ENCODE data around the gene CHEK2. TPM values are rescaled to one million over a fixed set of nuclear protein-coding genes. Genes with fewer than 3 reads are reported as not detected.
"Not testable (repeated sequence)": the region's sequence is repeated elsewhere in the genome, so short reads cannot be mapped to it uniquely, and the experiment has no call there.

CHEK2 gene
- total RNA-seq, 1 donor from 2014 or later: 10.6 TPM

- peaks cover 16% of the 10 kb centered on the region for H3K4me1 ChIP-seq
- H3K4me3 ChIP-seq: no peak overlapping the region
- no peaks in the 10 kb centered on the region for H3K9me3 ChIP-seq
- H3K27me3 ChIP-seq: no peaks in the 10 kb centered on the region
- TF ChIP-seq CTCF (IDR thresholded peaks at IDR 0.05): no peak
- TF ChIP-seq POLR2AphosphoS5 (IDR thresholded peaks at IDR 0.05; ENCODE audit: insufficient read depth in 1 of 2, low read depth in 1 of 2): no peak
- no peak for TF ChIP-seq POLR2A (IDR thresholded peaks at IDR 0.05)
- no peak for DNase-seq (ENCODE audit: extremely low spot score in 2 of 2)
- H3K36me3 ChIP-seq: no peaks in the 10 kb centered on the region
- no peak overlapping the region for H3K27ac ChIP-seq
- intact Hi-C loops (cut with DNase I): no loop called here
Observed at GRCh38 chr22:28706845-28707244, 34.8 kb downstream of the CHEK2 start.

GRCh38 chr22:28703436-28703835 is 38.2 kb downstream of the CHEK2 start:
- Histone ChIP-seq H3K9me3 (no peaks in the 10 kb centered on the region), H3K4me3 (no peak overlapping the region), H3K36me3 (no peaks in the 10 kb centered on the region), H3K4me1 (no peaks in the 10 kb centered on the region), H3K27ac (no peak overlapping the region), H3K27me3 (no peaks in the 10 kb centered on the region)
- intact Hi-C loops (cut with DNase I): no loop called here
- no peak for TF ChIP-seq POLR2AphosphoS5 (IDR thresholded peaks at IDR 0.05; ENCODE audit: insufficient read depth in 1 of 2, low read depth in 1 of 2)
- TF ChIP-seq POLR2A (IDR thresholded peaks at IDR 0.05): no peak
- TF ChIP-seq CTCF (IDR thresholded peaks at IDR 0.05): no peak
- DNase-seq (ENCODE audit: extremely low spot score in 2 of 2): no peak

DNA sequence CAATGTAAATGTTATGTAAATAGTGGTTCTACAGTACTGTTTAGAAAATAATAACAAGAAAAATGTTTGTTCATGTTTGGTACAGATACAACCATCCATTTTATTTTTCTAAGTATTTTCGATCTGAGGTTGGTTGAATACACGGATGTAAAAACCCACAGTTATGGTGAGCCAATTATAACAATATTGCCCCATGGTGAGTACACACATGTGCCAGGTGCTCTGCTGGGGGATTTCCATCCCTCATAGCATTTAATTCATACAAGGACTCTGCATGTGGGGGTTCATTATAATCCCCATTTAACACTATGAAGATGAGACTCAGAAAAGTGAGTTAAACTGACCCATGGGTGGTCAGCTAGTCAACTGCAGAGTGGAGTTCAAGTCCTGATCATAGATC is 38.7 kb downstream of the CHEK2 start:
- H3K9me3 ChIP-seq: no peaks in the 10 kb centered on the region
- H3K27ac ChIP-seq: no peak overlapping the region
- no peaks in the 10 kb centered on the region for H3K27me3 ChIP-seq
- H3K4me3 ChIP-seq: no peak overlapping the region
- TF ChIP-seq POLR2A (IDR thresholded peaks at IDR 0.05) (no peak), CTCF (IDR thresholded peaks at IDR 0.05) (no peak), POLR2AphosphoS5 (IDR thresholded peaks at IDR 0.05; ENCODE audit: insufficient read depth in 1 of 2, low read depth in 1 of 2) (no peak)
- H3K4me1 ChIP-seq: no peaks in the 10 kb centered on the region
- intact Hi-C loops (cut with DNase I): no loop called here
- no peaks in the 10 kb centered on the region for H3K36me3 ChIP-seq
- no peak for DNase-seq (ENCODE audit: extremely low spot score in 2 of 2)

DNA sequence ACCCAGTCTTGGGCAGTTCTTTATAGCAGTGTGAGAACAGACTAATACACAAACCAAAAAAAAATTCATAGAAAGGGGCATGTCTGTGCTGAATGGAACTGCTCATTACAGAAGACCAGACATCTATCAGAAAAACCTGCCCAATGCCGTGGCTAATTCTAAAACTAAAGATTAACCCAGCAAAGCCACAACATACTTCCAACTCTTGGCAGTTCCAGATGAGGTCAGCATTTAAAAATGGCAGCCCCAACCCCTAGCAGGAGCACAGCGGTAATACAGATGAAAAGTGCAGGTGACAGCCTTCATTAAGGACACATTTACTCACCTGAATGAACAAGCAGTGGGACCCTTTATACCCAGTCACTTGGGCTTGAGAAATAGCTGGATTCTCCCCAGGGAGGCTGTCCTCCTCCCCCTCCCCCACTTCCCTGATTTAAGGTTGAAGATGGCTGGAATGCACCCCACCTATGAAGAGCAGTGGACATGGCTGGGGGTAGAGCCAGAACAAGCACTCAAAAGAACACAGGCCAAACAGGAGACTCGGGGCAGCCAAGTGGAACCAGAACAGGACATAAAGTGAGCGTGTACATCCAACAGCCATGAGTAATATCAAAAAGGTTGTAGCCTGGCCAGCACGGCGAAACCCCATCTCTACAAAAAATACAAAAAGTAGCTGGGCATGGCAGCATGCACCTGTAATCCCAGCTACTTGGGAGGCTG is 48.4 kb downstream of the CHEK2 start:
- intact Hi-C loops (cut with DNase I); DNase-seq (ENCODE audit: extremely low spot score in 2 of 2); H3K9me3 ChIP-seq; H3K27me3 ChIP-seq; H3K4me1 ChIP-seq; H3K27ac ChIP-seq; H3K36me3 ChIP-seq; H3K4me3 ChIP-seq: not testable (repeated sequence)

DNA sequence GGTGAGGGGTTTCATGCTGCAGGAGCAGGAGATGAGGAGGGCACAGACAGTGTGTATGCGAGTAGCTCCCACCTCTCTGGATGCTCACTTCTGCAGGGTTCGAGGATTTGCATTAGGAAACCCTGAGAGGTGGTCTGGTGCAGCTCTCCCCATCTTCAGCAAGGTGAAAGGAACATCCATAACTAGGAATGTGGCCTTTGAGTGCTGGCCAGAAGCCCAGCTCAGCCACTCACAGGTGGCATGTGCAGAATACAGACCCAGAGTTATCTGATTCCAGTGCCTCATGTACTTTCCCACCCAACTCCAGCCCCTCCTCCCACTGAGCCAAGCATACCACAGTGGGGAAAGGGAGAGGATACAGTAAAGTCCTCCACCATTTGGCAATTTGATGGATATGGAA is 51.8 kb downstream of the CHEK2 start:
- H3K9me3 ChIP-seq; H3K36me3 ChIP-seq; H3K4me1 ChIP-seq; H3K4me3 ChIP-seq; H3K27me3 ChIP-seq; H3K27ac ChIP-seq; intact Hi-C loops (cut with DNase I); DNase-seq (ENCODE audit: extremely low spot score in 2 of 2): not testable (repeated sequence)

DNA sequence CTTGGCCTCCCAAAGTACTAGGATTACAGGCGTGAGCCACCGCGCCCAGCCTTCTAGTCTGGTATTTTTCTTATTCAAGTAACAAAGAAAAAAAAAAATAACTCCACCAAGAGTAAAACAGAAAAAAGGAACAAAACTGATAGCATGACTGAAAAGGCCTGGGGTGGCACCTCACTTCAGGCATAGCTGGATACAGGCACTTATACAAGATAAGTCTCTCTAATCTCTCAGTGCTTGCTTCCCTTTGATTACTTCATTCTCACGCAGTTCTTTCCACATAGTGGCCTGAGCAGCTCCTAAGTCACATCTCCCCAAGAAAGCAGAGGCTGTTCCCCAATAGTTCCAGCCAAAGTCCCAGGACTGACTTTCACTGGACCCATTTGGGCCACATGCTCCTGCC is 58.7 kb downstream of the CHEK2 start:
- H3K27me3 ChIP-seq; H3K27ac ChIP-seq; DNase-seq (ENCODE audit: extremely low spot score in 2 of 2); H3K9me3 ChIP-seq; intact Hi-C loops (cut with DNase I); H3K4me3 ChIP-seq; H3K36me3 ChIP-seq; H3K4me1 ChIP-seq: not testable (repeated sequence)

DNA sequence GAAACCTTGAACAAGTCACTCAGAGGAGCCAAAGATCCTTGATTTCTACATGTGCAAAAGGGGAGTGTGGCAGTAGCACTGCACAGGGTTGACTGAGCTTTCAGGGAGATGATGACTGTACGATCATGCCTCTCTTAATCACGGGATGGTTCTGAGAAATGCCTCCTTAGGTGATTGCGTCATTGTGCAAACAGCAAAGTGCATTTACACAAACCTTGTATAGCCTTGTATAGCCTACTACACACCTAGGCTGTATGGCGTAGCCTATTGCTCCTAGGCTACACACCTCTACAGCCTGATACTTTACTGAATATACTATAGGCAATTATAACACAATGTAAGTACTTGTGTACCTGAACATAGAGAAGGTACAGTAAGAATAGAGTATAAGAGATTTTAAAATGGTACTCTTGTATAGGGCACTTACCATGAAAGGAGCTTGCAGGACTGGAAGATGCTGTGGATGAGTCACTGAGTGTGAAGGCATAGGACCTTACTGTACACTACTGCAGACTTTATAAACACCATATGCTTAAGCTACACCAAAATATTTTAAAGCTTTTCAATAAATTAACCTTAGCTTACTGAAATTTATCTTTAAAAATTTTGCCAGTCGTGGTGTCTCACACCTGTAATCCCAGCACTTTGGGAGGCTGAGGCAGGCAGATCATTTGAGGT is 60.7 kb downstream of the CHEK2 start:
- H3K27me3 ChIP-seq: not testable (repeated sequence)

More for the DNA sequence above, 60.7 kb downstream of the CHEK2 start:
- intact Hi-C loops (cut with DNase I); H3K9me3 ChIP-seq; H3K4me3 ChIP-seq; H3K27ac ChIP-seq; DNase-seq (ENCODE audit: extremely low spot score in 2 of 2); H3K4me1 ChIP-seq; H3K36me3 ChIP-seq: not testable (repeated sequence)

Data from vagina (tissue), 2 donors.